CD4-positive, alpha-beta T cell (primary cell): ENCODE data around the gene KCNQ1OT1. TPM values are rescaled to one million over a fixed set of nuclear protein-coding genes. Genes with fewer than 3 reads are reported as not detected.

Experiments
- ATAC-seq: fragments of 200-7000 bp; cut with Tn5 transposase; one replicate; pipeline ENCODE4 v1.10.0; 2022; ENCODE audit warnings: mild to moderate bottlenecking; ENCODE audit not compliant: poor library complexity
- CTCF ChIA-PET: fragments of 350-600 bp; sonication (Branson Sonifier 250); formaldehyde crosslinking; loops from one replicate; lab custom pipeline; 2021; ENCODE audit warnings: antibody characterized with exemption, inconsistent platforms; lab: Charles Lee
- POLR2A ChIA-PET: fragments of 350-600 bp; sonication (Branson Sonifier 250); formaldehyde crosslinking; loops from one replicate; lab custom pipeline; 2021; ENCODE audit warnings: antibody characterized with exemption, inconsistent platforms; lab: Charles Lee
- DNase-seq, 14 experiments: peaks; one replicate each; pipeline ENCODE4 v3.0.0-alpha.2; 2013 to 2020; ENCODE audit warnings: mixed read lengths in 2 of 14
- H3K27ac ChIP-seq, 2 donors: one replicate each; pipeline versions ENCODE4 v1.5.1 to v1.7.0; 2013; ENCODE audit warnings: low read length in 2 of 2, low read depth in 1 of 2, mild to moderate bottlenecking in 1 of 2
- H3K27me3 ChIP-seq, 2 experiments: 1 replicate in 1 of 2; 2 replicates in 1 of 2; pipeline versions ENCODE4 v1.6.1 to v1.7.0; 2013; ENCODE audit warnings: low read length in 2 of 2, control low read depth in 1 of 2, mild to moderate bottlenecking in 1 of 2, moderate library complexity in 1 of 2; ENCODE audit not compliant: insufficient read depth in 2 of 2, control insufficient read depth in 1 of 2
- H3K36me3 ChIP-seq: one replicate; pipeline ENCODE4 v1.6.1; 2013; ENCODE audit warnings: low read length, control low read depth; ENCODE audit not compliant: insufficient read depth
- H3K4me1 ChIP-seq: one replicate; pipeline ENCODE4 v1.6.1; 2013; ENCODE audit warnings: low read length, control low read depth; ENCODE audit not compliant: insufficient read depth
- H3K4me3 ChIP-seq: one replicate; pipeline ENCODE4 v1.5.1; 2013; ENCODE audit warnings: mild to moderate bottlenecking, low read length, moderate library complexity
- H3K9me3 ChIP-seq, 2 experiments: 1 replicate in 1 of 2; 2 replicates in 1 of 2; pipeline versions ENCODE4 v1.6.1 to v1.7.0; 2013; ENCODE audit warnings: low read length in 2 of 2, mild to moderate bottlenecking in 2 of 2, control low read depth in 1 of 2, moderate library complexity in 1 of 2; ENCODE audit not compliant: control insufficient read depth in 1 of 2, insufficient read depth in 1 of 2
- H3K27ac Mint-ChIP-seq: one replicate; pipeline ENCODE4 v1.8.0; 2020; ENCODE audit warnings: mixed read lengths
- H3K27me3 Mint-ChIP-seq: one replicate; pipeline ENCODE4 v1.8.0; 2021; ENCODE audit warnings: mixed read lengths
- H3K36me3 Mint-ChIP-seq: one replicate; pipeline ENCODE4 v1.8.0; 2021; ENCODE audit warnings: low read depth, mixed read lengths
- H3K4me1 Mint-ChIP-seq: one replicate; pipeline ENCODE4 v1.8.0; 2021; ENCODE audit warnings: low read depth, mixed read lengths
- H3K4me3 Mint-ChIP-seq: one replicate; pipeline ENCODE4 v1.8.0; 2020; ENCODE audit warnings: mild to moderate bottlenecking, mixed read lengths
- H3K9me3 Mint-ChIP-seq: one replicate; pipeline ENCODE4 v1.8.0; 2020; ENCODE audit warnings: mixed read lengths
- intact Hi-C, 2 experiments: fragments of 100-400 bp; cut with DNase I in 1 of 2; cut with micrococcal nuclease in 1 of 2; formaldehyde crosslinking; loops; one replicate each; pipeline versions ENCODE4 v1.15.1 to v1.9.0; 2023 to 2025; cut with DNase I, micrococcal nuclease
- total RNA-seq, 174 experiments: library from RNA in 2 of 174; stranded (reverse) in 2 of 174; gene quantifications; one replicate each; pipeline ENCODE4 v1.2.3 and lab custom pipeline; 2021 to 2026
- TF ChIP-seq, protein P1 (sequence below): fragments of 200-600 bp; IDR thresholded peaks from one replicate; pipeline ENCODE4 v1.8.0; 2022; ENCODE audit warnings: antibody characterized with exemption, mild to moderate bottlenecking

KCNQ1OT1 gene
- total RNA-seq, 2 experiments from 2014 or later, result 0.17 to 0.22 TPM

DNA sequence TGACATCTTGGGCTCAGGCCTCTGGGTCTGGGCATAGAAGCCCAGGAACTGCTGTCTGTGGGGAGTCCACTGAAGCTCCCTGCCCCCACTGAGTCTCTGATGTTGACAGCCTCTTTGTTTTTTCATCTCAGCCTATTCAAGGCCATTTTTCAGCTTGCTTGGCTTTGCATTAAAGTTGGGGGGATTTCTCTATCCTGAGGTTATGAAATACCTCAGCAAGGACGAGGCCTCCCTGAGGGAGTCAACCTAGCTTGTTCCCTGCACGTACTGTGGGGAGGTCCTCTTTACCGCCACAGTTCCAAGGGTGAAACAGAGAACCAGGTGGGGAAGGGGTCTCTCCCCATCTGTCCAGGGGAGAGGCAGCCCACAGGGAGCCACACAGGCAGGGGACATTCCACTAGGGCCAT is 8.4 kb downstream of the KCNQ1OT1 start:
- TF ChIP-seq, protein P1, sequence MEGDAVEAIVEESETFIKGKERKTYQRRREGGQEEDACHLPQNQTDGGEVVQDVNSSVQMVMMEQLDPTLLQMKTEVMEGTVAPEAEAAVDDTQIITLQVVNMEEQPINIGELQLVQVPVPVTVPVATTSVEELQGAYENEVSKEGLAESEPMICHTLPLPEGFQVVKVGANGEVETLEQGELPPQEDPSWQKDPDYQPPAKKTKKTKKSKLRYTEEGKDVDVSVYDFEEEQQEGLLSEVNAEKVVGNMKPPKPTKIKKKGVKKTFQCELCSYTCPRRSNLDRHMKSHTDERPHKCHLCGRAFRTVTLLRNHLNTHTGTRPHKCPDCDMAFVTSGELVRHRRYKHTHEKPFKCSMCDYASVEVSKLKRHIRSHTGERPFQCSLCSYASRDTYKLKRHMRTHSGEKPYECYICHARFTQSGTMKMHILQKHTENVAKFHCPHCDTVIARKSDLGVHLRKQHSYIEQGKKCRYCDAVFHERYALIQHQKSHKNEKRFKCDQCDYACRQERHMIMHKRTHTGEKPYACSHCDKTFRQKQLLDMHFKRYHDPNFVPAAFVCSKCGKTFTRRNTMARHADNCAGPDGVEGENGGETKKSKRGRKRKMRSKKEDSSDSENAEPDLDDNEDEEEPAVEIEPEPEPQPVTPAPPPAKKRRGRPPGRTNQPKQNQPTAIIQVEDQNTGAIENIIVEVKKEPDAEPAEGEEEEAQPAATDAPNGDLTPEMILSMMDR, result no peak
- Histone ChIP-seq H3K27ac (no peak overlapping the region), H3K27me3 (no peaks in the 10 kb centered on the region), H3K4me3 (no peak overlapping the region), H3K4me1 (no peaks in the 10 kb centered on the region), H3K36me3 (no peaks in the 10 kb centered on the region), H3K9me3 (no peaks in the 10 kb centered on the region)
- H3K4me1 Mint-ChIP-seq, result no peaks in the 10 kb centered on the region
- intact Hi-C loops, result no loop called here
- ATAC-seq (no peak), DNase-seq (peak in 1 of 14 experiments; percentile 21)
- no peak overlapping the region for H3K27ac Mint-ChIP-seq
- H3K4me3 Mint-ChIP-seq, result no peak overlapping the region
- CTCF ChIA-PET, result no interaction called here
- H3K9me3 Mint-ChIP-seq, result no peaks in the 10 kb centered on the region
- H3K27me3 Mint-ChIP-seq, result no peaks in the 10 kb centered on the region
- H3K36me3 Mint-ChIP-seq, result no peaks in the 10 kb centered on the region
- POLR2A ChIA-PET, result no interaction called here

DNA sequence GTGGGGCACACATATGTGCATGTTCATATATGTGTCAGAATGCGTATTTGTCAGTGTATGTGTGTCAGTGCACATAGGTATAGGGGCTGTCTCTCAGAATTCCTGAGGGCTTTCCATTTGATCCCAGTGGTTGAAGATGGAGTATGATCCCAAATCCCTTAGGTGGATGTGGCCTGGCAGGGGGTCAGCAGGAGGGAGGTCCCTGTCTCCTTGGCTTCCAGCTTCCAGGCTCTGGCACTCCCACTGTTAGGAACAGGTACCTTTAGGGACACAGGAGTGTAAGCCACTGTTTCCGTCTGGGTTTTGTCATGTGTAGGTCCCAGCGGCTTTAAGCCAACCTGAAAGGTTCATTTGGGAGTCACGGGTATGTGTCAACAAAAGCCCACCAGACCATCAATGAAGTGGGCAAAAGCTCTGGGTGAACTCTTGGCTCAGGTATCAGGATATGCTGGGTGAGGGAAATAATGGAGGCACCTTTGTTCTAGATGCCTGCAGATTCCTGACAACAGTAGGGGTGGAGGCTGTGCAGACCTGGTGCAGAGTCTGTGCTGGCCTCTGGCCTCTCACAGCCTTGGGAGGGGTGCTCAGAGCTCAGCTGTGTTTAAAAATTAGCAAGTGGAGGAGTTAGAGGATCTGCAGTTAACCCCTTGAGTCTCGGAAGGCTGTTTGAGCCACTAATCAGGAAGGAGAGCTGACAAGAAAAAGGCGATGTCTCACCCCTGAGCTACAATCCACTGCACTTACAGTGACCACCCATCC is 9.0 kb downstream of the KCNQ1OT1 start:
- Histone ChIP-seq H3K4me1 (no peaks in the 10 kb centered on the region), H3K4me3 (no peak overlapping the region), H3K36me3 (no peaks in the 10 kb centered on the region), H3K27me3 (no peaks in the 10 kb centered on the region), H3K9me3 (no peaks in the 10 kb centered on the region), H3K27ac (no peak overlapping the region)
- no peak for ATAC-seq
- no peaks in the 10 kb centered on the region for H3K4me1 Mint-ChIP-seq
- H3K9me3 Mint-ChIP-seq, result no peaks in the 10 kb centered on the region
- no peak overlapping the region for H3K27ac Mint-ChIP-seq
- H3K4me3 Mint-ChIP-seq, result no peak overlapping the region
- intact Hi-C loops, result no loop called here
- no peaks in the 10 kb centered on the region for H3K36me3 Mint-ChIP-seq
- ChIA-PET POLR2A (no interaction called here), CTCF (no interaction called here)
- no peaks in the 10 kb centered on the region for H3K27me3 Mint-ChIP-seq
- TF ChIP-seq, protein P1, result no peak
- DNase-seq, result peak in 1 of 14 experiments; percentile 19

DNA sequence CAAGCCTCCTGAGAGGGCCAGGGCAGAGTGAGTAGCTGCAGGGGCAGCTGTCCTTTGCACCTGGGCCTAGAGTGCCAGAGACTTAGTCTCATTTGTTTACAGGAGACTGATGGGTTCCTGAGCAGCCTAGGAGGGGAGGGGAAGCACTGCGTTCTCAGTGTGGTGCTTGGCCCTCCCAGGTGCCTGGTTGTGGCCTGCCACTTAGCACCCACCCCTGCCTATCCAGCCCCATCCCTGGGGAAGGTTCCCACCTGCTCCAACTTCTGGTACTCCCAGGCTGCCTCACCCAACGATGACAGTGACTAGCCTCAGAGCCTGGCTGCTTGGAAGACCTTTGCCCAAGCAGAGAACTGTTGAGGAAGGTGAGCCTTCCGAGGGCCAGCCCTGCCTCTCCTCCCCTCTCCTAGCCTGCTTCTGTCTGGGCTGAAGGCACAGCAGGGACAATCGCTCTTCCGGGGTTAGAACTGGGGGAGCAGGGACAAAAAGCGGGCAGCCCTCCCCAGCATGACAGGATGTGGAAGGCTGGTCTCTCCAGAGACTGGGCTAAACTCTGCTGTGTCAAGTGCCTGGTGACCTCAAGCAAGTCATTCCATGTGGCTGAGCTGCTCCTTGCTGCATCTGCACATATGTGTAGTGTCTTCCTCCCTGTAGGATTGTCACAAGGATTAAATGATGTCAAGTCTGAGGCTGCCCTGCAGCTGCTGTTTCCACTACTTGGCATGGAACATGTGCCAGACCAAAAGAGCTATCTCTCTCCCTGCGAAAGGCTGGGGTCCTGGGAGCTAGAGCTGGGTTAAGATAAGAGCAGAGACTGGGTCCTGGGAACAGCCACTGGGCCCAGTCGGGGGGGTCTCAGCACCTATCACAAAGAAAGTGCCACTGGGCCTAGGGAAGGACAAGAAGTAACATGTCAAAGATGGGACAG is 9.9 kb downstream of the KCNQ1OT1 start:
- no peak overlapping the region for H3K4me3 Mint-ChIP-seq
- no peaks in the 10 kb centered on the region for H3K4me1 ChIP-seq
- no peak overlapping the region for H3K4me3 ChIP-seq
- no peaks in the 10 kb centered on the region for H3K36me3 ChIP-seq
- H3K27ac ChIP-seq, result no peak overlapping the region
- no peaks in the 10 kb centered on the region for H3K4me1 Mint-ChIP-seq
- no peaks in the 10 kb centered on the region for H3K36me3 Mint-ChIP-seq
- CTCF ChIA-PET, result no interaction called here
- no peaks in the 10 kb centered on the region for H3K9me3 Mint-ChIP-seq
- H3K9me3 ChIP-seq, result no peaks in the 10 kb centered on the region
- peak in 1 of 14 experiments; percentile 17 for DNase-seq
- H3K27me3 Mint-ChIP-seq, result no peaks in the 10 kb centered on the region
- intact Hi-C loops, result no loop called here
- TF ChIP-seq, protein P1, result no peak
- H3K27ac Mint-ChIP-seq, result no peak overlapping the region
- POLR2A ChIA-PET, result no interaction called here
- no peaks in the 10 kb centered on the region for H3K27me3 ChIP-seq
- ATAC-seq, result no peak
